ENCODE results near the gene CPM.

DNA sequence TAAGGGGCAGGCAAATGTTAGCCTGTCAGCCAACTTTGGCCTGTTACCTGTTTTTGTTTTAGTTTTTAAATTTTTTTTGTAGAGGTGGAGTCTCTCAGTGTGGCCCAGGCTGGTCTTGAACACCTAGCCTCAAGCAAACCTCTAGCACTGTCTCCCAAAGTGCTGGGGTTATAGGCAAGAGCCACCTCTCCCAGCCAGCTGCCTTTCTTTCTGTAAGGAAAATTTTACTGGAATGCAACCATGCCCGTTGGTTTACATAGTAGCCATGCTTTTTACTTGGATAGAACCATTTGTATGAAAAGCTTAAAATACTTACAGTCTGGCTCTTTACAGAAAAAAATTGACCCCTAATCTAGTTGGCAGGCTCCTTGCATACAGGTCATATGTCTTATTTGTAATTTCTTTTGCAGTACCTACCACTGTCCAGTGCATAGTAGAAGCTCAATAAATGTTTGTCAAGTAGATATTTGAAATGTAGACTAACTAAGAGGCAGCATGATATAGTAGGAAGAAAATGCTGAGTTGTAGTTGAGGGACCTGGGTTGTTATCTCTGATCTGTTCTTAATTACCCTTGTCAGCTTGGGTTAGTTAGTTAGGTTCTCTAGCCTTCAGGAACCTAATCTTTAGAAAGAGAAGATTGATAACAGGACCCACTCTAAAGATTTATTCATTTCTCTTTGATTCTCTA lies 120.3 kb downstream of the CPM start:
- TF ChIP-seq, protein P1, sequence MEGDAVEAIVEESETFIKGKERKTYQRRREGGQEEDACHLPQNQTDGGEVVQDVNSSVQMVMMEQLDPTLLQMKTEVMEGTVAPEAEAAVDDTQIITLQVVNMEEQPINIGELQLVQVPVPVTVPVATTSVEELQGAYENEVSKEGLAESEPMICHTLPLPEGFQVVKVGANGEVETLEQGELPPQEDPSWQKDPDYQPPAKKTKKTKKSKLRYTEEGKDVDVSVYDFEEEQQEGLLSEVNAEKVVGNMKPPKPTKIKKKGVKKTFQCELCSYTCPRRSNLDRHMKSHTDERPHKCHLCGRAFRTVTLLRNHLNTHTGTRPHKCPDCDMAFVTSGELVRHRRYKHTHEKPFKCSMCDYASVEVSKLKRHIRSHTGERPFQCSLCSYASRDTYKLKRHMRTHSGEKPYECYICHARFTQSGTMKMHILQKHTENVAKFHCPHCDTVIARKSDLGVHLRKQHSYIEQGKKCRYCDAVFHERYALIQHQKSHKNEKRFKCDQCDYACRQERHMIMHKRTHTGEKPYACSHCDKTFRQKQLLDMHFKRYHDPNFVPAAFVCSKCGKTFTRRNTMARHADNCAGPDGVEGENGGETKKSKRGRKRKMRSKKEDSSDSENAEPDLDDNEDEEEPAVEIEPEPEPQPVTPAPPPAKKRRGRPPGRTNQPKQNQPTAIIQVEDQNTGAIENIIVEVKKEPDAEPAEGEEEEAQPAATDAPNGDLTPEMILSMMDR (IDR thresholded peaks at IDR 0.05), result no peak
- TF ChIP-seq POLR2A (IDR thresholded peaks at IDR 0.05), result no peak
